CD4-positive, alpha-beta T cell treated with Interleukin-15 for 1 hour (primary cell): ENCODE results near the gene TDRD15.
"Not testable (repeated sequence)": the region's sequence is repeated elsewhere in the genome, so short reads cannot be mapped to it uniquely, and the experiment has no call there.

Source experiments
- DNase-seq: peaks from one replicate; pipeline ENCODE4 v3.0.0-alpha.2; 2020

Gene TDRD15

DNA sequence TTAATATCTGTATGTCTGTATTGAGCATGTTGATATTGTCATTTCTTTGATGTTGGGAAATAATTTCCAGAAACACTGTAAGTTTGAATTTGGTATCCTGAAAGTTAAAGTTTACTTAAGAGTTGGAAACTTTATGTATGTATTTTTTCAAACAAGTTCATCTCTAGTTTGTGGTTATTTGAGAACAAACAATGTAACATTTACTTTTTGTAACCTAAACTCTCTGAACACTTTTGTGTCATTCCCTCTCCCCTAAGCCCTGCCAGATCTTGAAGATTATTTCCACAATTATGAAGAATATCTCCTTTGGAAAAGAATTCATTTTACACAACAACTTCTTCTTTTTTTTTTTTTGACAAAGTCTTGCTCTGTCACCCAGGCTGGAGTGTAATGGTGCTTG is 24.9 kb downstream of the TDRD15 start:
- no peak for DNase-seq

DNA sequence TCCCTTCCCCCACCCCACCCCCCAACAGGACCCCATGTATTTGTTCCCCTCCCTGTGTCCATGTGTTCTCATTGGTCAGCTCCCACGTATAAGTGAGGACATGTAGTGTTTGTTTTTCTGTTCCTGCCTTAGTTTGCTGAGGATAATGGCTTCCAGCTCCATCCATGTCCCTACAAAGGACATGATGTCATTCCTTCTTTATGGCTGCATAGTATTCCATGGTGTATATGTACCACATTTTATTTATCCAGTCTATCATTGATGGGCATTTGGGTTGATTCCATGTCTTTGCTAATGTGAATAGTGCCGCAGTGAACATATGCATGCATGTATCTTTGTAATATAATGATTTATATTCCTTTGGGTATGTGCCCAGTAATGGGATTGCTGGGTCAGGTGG is 27.5 kb downstream of the TDRD15 start:
- DNase-seq: not testable (repeated sequence)

GRCh38 chr2:21155365-21156136 is 31.8 kb downstream of the TDRD15 start:
- no peak for DNase-seq

DNA sequence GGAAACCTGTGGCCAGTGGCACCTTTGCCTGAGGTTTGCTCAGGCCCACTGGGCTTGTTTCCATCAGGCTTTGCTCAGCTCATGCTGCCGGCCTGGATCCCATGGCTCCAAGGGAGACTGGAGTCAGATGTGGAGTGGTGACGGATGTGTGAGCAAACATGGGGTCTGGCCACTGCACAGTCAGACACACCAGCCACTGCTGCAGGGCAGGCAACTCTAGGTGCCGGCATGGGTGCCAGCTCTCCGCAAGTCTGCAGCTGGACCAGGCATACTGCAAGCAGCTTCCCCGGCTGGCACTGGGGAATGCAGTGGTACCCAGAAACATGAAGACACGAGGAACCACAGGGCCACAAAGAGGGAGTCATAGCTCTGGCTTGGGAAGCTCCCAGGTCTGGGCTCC is 37.4 kb downstream of the TDRD15 start:
- DNase-seq: no peak

DNA sequence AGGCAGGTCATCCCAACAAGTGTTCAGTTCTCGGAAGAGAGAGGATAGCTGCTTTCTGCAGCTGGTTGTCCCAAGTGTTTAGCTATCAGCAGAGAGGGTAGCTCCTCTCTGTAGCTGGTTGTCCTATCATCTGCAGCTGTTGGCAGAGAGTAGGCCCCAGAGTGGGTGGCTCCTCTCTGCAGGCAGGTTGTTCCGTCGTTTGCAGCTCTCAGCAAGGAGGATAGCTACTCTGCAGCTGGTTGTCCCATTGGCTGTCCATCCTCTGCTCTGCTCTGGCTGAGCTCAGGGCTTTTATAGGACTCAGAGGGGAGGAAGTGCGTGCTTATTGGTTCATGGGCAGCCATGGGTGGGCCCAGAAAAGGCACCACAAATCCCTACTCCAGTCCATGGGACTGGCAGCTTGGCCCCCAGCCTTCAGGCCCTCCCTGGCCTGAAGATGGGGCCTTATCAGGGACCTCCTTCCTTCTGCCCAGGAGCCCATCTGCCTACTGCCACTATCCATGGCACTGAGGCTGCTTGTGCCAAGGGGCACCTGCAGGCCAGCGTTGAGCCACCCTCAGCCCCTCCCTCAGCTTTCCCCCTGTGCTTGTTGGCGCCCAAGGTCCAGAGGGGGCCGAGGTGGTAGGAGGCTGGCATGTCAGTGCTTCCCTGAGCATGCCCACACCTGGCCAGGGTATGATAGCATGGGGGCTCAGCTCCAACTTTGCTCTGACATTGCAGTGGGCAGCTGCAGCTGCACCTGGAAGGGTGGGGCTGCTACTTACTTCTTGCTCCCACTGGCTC is 38.3 kb downstream of the TDRD15 start:
- no peak for DNase-seq

DNA sequence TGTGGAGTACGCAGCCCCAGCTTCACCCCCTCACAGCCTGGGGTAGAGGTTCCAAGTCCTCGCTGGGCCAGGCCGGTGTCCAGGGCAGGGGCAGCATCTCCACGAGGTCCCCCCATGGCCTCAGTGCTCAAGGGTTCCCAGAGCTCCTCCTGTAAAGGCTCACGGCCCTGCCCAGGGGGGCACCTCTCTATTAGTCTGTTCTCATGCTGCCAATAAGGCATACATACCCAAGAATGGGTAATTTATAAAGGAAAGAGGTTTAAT is 38.8 kb downstream of the TDRD15 start:
- DNase-seq: no peak

GRCh38 chr2:21163213-21163612 is 39.4 kb downstream of the TDRD15 start:
- DNase-seq: no peak

DNA sequence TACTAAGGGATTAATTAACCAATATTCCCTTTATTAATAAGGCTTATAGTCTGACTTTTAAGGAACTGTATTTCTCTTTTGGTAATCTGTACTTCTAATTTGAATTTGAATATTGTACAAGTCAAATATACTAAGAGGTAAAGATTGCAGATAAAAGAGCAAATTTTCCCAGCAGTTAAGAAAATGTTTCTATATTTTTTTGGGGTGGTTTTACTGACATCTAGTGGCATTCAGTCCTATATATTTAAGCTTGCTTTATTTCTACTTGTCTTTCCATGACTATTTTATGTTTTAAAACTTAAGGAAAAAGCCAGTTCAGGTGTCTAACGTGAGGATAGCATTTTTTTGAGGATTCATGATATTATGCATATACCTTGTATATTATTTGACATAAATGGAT is 41.6 kb downstream of the TDRD15 start:
- DNase-seq: no peak

- no peak for DNase-seq
These were observed 52.3 kb downstream of the TDRD15 start for GRCh38 chr2:21175895-21176646.

DNA sequence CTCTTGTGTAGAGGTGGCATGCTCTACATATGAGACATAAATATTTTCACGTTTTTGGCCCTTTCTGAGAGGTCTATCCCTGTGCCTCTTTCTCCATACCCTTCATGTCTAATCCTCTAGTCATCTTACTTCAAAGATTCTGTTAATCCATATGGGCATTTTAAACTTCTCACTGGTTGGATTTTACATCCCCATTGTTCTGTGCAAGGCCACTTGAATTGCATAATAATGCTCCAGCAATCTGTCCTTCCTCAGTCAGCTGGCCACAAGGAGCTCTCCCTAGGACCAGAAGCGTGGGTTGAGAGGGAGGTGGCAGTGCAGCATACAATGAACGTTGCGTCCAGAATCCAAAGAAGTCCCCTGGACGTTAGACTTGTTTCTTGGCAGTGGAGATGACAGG is 58.2 kb downstream of the TDRD15 start:
- no peak for DNase-seq

DNA sequence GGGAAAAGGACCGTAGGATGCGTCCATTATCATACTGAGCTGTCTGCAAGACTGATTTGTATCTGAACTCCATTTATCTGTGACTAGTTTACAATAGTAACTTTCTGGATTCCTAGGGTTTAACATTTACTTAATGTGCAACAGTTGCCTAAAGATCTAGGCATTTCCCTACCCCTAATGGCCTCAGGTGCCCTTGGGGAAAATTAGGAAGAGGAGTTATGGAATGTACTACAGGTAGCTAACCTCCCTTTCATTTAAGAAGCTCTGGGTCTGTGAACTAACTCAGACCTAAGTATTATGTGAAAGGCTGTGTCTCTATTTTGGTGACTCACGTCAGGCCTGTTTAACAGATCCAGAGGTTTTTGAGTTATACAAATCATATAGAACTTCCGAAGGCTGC is 59.5 kb downstream of the TDRD15 start:
- DNase-seq: no peak

DNA sequence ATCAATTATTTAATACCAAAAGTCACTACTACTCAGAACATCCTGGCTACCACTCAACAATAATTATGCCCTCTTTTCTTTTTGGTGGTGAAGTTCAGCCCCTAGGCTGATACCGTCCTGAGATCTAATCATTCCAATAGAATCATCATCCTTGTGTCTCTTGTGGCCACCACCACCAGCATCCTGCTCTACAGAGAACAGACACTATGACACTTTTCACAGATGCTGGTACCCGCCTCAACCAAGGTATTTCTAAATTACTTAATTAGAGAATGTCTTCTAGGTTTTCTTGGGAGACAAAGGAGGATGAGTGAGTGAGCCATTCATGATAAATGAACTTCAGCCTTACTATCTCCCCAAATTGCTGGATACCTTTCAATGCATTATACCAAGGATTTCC is 60.0 kb downstream of the TDRD15 start:
- DNase-seq: no peak

DNA sequence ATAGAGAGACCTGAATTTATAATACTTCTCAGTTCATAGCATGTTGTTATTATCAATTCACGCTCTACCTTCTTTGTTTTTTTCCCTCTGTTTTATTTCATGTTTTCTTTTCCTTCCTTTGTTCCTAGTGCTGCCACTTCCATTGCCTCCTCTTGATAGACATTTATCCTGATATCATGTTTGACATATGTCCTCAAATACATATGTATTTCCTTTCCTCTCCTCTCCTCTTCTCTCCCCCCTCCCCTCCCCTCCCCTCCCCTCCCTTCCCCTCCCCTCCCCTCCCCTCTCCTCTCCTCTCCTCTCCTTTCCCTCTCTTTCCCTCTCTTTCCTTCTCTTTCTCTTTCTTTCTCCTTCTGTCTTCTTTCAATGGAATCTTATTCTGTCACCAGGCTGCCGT is 67.8 kb downstream of the TDRD15 start:
- no peak for DNase-seq
